ENCODE measurements around the gene KCNH1. TPM values are rescaled to one million over a fixed set of nuclear protein-coding genes. Genes with fewer than 3 reads are reported as not detected.

The KCNH1 gene
- total and polyA plus RNA-seq, 9 donors, result 0.11 to 0.46 TPM; not detected in 7

DNA sequence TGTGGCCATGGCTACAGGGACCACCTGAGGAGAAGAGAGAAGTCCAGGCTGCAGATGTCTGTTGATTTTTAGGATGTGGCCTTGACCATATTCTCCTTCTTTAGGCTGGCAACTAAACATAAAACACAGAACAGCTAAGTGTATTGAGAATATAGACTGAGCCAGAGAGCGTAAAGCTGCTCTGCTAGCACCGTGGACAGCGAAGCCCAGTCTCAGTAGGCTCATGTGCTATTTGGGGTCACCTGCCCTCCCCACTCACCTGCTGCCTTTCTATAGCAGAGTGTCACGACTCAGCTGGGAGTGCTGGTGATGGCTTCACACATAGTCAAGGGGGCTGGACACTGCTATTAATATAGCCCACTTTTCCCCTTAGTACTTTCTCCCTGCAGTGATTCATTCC lies 278.5 kb downstream of the KCNH1 start:
- Histone ChIP-seq H3K9me3 (no peaks in the 10 kb centered on the region), H3K4me3 (no peak overlapping the region), H3K36me3 (no peaks in the 10 kb centered on the region), H3K4me1 (ENCODE audit: insufficient read depth) (no peaks in the 10 kb centered on the region), H3K27ac (no peak overlapping the region), H3K27me3 (no peaks in the 10 kb centered on the region)
- TF ChIP-seq EP300 (IDR thresholded peaks at IDR 0.05), result no peak
- no peak for TF ChIP-seq POLR2A (IDR thresholded peaks at IDR 0.05)
- TF ChIP-seq, protein P1, sequence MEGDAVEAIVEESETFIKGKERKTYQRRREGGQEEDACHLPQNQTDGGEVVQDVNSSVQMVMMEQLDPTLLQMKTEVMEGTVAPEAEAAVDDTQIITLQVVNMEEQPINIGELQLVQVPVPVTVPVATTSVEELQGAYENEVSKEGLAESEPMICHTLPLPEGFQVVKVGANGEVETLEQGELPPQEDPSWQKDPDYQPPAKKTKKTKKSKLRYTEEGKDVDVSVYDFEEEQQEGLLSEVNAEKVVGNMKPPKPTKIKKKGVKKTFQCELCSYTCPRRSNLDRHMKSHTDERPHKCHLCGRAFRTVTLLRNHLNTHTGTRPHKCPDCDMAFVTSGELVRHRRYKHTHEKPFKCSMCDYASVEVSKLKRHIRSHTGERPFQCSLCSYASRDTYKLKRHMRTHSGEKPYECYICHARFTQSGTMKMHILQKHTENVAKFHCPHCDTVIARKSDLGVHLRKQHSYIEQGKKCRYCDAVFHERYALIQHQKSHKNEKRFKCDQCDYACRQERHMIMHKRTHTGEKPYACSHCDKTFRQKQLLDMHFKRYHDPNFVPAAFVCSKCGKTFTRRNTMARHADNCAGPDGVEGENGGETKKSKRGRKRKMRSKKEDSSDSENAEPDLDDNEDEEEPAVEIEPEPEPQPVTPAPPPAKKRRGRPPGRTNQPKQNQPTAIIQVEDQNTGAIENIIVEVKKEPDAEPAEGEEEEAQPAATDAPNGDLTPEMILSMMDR (IDR thresholded peaks at IDR 0.05), result no peak
- WGBS, 3 donors, result 20 to 42% (median 22%) methylated on average over 4 of the region's 4 CpGs
- no peak for DNase-seq
- intact Hi-C loops (cut with DNase I), result no loop called here

DNA sequence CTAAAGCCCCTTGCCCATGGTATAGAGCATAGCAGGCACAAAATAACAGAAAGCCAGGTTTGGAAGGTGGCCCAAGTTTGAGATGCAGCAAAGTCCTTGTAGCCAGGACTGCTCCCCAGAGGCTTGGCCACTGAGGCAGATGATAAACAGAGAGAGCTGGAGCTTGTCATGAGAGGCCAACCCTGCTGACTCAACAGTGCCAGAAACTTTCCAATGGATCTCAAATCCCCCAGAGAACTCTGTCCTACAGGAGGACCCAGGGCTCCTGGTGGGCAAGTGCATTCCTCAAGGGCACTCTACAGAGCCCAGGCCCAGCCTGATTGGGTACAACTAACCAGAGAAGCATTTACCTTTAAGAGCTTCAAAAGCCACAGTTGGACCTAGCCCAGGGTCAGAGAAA lies 280.7 kb downstream of the KCNH1 start:
- TF ChIP-seq POLR2A (IDR thresholded peaks at IDR 0.05), result no peak
- TF ChIP-seq, protein P1 (IDR thresholded peaks at IDR 0.05), result no peak
- TF ChIP-seq EP300 (IDR thresholded peaks at IDR 0.05), result no peak
- no peak overlapping the region for H3K27ac ChIP-seq
- H3K9me3 ChIP-seq, result no peaks in the 10 kb centered on the region
- H3K27me3 ChIP-seq, result no peaks in the 10 kb centered on the region
- DNase-seq, result no peak
- H3K4me3 ChIP-seq, result no peak overlapping the region
- H3K4me1 ChIP-seq (ENCODE audit: insufficient read depth), result no peaks in the 10 kb centered on the region
- no peaks in the 10 kb centered on the region for H3K36me3 ChIP-seq
- intact Hi-C loops (cut with DNase I), result no loop called here

DNA sequence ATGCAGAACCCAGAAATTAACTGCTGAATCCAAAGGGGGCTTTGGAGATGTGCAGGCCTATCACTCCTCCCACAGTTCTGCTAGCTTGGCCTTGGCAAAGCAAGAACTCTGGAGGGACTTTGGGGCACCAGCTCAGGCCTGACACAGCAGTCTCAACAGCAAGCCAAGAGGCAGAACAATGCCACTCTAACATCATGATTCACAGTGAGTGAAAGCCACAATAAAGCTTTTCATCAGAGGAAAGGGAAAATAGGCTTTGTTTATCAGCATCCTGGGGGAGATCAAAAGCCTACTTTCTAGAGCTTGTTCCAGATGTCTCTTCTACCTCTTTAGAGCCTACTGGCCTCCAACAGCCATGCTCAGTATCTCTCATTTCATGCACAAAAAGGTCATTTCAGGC lies 283.4 kb downstream of the KCNH1 start:
- intact Hi-C loops (cut with DNase I), result no loop called here
- no peaks in the 10 kb centered on the region for H3K36me3 ChIP-seq
- H3K4me3 ChIP-seq, result no peak overlapping the region
- H3K27ac ChIP-seq, result no peak overlapping the region
- no peak for TF ChIP-seq POLR2A (IDR thresholded peaks at IDR 0.05)
- TF ChIP-seq, protein P1 (IDR thresholded peaks at IDR 0.05), result no peak
- TF ChIP-seq EP300 (IDR thresholded peaks at IDR 0.05), result no peak
- H3K27me3 ChIP-seq, result no peaks in the 10 kb centered on the region
- H3K4me1 ChIP-seq (ENCODE audit: insufficient read depth), result no peaks in the 10 kb centered on the region
- DNase-seq, result no peak
- H3K9me3 ChIP-seq, result no peaks in the 10 kb centered on the region

DNA sequence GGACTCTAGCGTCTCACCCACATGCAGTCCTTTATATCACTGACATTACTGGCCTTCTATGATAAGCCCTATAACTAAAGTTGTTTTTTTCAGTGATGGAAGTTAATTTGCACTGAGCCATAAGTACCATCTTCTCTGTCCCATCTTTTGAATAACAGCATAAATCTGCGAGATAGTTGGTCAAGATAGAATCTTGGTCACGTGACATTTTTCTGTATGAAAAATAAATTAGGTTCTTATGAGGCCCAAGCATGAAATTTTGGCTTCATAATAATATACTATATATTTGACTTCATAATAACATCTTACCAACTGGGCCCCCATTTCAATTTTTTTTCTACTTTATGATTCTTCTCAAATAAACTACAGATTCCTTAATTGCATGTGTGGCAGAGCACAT lies 285.5 kb downstream of the KCNH1 start:
- no peak overlapping the region for H3K4me3 ChIP-seq
- TF ChIP-seq POLR2A (IDR thresholded peaks at IDR 0.05) (no peak), EP300 (IDR thresholded peaks at IDR 0.05) (no peak)
- TF ChIP-seq, protein P1 (IDR thresholded peaks at IDR 0.05), result no peak
- no peaks in the 10 kb centered on the region for H3K4me1 ChIP-seq (ENCODE audit: insufficient read depth)
- no peaks in the 10 kb centered on the region for H3K27me3 ChIP-seq
- DNase-seq, result no peak
- H3K36me3 ChIP-seq, result no peaks in the 10 kb centered on the region
- WGBS, 3 donors, result 77 to 82% (median 80%) methylated on average over 3 of the region's 3 CpGs
- H3K27ac ChIP-seq, result no peak overlapping the region
- intact Hi-C loops (cut with DNase I), result no loop called here
- H3K9me3 ChIP-seq, result no peaks in the 10 kb centered on the region
